ENCODE data around the gene GSTM4. TPM values are rescaled to one million over a fixed set of nuclear protein-coding genes. Genes with fewer than 3 reads are reported as not detected.

GSTM4 gene
- total RNA-seq, 1 donor from 2014 or later, result 12.7 TPM

DNA sequence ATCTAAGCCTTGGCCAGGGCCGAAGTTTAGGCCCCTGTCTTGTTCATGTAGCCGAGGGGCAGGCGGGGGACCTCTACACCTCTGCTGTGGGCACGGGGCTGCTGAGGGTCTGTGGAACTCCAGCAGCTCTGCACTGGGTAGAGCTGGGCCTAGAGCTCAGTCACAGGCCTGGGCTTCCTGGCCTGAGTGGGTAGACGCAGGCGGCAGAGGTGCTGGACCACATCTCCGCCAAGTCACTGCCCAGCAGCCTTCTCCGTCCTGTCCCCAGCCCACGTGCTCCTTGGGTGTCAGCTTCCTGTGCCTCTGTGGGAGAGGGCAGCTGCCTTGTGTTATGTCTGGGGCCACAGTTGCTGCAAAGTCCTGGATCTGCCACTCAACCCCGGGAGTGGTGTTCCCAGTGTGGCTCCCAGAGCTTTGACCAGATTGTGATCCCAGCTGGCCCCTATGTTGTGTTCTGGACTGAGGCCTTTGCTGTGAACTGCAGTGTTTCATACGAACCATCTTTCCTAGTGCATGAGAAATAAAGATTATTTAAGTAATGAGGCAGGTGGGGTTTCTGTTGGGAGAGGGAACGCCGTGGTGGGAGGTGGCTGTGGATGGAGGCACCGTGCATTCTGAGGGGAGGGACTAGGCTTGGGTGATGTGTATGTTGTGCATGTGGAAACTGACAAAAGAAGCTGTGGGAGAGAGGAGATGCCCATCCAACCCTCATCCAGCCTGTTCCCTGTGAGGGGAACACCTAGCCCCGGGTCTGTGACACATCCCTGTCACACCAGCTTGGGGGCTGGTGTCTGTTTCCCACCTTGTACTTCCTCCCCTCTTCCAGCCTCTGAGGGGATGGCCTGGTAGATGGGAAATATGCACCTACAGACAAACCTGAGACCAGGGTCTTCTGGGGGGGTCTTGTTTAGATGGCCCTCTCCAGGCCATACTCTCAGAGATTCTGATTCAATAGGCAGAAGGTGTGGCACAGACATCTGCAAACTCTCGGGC lies 24.1 kb upstream of the GSTM4 start:
- TF ChIP-seq, protein P1, sequence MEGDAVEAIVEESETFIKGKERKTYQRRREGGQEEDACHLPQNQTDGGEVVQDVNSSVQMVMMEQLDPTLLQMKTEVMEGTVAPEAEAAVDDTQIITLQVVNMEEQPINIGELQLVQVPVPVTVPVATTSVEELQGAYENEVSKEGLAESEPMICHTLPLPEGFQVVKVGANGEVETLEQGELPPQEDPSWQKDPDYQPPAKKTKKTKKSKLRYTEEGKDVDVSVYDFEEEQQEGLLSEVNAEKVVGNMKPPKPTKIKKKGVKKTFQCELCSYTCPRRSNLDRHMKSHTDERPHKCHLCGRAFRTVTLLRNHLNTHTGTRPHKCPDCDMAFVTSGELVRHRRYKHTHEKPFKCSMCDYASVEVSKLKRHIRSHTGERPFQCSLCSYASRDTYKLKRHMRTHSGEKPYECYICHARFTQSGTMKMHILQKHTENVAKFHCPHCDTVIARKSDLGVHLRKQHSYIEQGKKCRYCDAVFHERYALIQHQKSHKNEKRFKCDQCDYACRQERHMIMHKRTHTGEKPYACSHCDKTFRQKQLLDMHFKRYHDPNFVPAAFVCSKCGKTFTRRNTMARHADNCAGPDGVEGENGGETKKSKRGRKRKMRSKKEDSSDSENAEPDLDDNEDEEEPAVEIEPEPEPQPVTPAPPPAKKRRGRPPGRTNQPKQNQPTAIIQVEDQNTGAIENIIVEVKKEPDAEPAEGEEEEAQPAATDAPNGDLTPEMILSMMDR (IDR thresholded peaks at IDR 0.05; ENCODE audit: insufficient read depth, low read length, poor library complexity, severe bottlenecking), result no peak
- no peak for DNase-seq (ENCODE audit: low read depth)
- Histone ChIP-seq H3K4me3 (ENCODE audit: low read depth, low read length) (no peak overlapping the region), H3K36me3 (ENCODE audit: control insufficient read depth, insufficient read depth, low read length) (peaks cover 15% of the 10 kb centered on the region), H3K27me3 (ENCODE audit: control insufficient read depth, insufficient read depth, low read length) (no peaks in the 10 kb centered on the region)

DNA sequence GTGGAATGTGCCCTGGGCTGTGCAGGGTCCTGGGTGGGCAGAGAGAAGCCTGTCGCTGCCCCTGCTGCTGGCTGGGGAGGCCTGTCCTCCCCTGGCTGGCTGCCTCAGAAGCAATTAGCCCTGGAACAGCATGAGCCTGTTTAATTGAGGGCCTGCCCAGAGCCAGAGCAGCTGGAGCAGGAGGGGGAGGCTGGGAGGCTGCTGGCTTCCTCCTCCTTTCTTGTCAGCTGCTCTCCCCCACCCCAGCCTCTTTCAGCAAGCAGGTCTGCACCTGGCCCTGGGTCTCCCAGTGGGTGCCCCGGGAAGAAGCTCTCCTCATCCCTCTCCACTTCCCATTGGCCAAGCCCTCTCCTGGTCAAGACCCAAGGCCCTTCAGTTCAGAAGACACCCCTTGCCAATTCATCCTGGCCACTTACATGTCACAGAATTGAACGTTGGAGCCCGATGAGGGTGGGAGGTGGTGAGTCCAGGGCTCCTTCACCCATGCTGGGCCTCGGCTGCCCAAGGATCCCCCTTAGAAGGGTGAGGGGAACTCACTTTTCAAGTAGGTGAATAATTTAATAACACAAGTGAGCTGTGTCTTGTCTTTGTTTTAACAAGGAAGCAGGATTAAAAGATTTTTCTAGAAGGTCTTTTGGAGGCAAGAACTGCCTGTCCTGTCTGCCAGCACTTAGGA lies 23.1 kb upstream of the GSTM4 start:
- DNase-seq (ENCODE audit: low read depth), result no peak
- Histone ChIP-seq H3K27me3 (ENCODE audit: control insufficient read depth, insufficient read depth, low read length) (no peaks in the 10 kb centered on the region), H3K4me3 (ENCODE audit: low read depth, low read length) (no peak overlapping the region), H3K36me3 (ENCODE audit: control insufficient read depth, insufficient read depth, low read length) (peaks cover 11% of the 10 kb centered on the region)
- TF ChIP-seq, protein P1 (IDR thresholded peaks at IDR 0.05; ENCODE audit: insufficient read depth, low read length, poor library complexity, severe bottlenecking), result no peak

DNA sequence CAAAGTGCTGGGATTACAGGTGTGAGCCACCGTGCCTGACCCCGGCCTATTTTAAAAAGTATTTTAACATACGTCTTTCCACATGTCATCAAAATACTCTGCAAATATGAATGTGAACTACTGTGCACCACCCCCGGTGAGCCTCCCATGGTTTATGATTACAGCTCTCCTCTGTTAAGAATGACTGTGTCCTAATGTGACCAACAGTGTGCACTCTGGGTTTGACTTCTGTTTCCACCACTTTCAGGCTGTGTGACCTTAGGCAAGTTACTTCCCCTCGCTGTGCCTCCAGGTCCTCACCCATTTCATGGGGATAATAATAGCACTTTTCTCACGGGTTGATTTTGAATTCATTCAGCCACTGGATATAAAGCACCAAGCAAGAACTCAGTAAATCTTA lies 21.6 kb upstream of the GSTM4 start:
- TF ChIP-seq, protein P1 (IDR thresholded peaks at IDR 0.05; ENCODE audit: insufficient read depth, low read length, poor library complexity, severe bottlenecking), result no peak
- DNase-seq (ENCODE audit: low read depth), result no peak
- Histone ChIP-seq H3K4me3 (ENCODE audit: low read depth, low read length) (no peak overlapping the region), H3K27me3 (ENCODE audit: control insufficient read depth, insufficient read depth, low read length) (no peaks in the 10 kb centered on the region), H3K36me3 (ENCODE audit: control insufficient read depth, insufficient read depth, low read length) (peaks cover 6% of the 10 kb centered on the region)

DNA sequence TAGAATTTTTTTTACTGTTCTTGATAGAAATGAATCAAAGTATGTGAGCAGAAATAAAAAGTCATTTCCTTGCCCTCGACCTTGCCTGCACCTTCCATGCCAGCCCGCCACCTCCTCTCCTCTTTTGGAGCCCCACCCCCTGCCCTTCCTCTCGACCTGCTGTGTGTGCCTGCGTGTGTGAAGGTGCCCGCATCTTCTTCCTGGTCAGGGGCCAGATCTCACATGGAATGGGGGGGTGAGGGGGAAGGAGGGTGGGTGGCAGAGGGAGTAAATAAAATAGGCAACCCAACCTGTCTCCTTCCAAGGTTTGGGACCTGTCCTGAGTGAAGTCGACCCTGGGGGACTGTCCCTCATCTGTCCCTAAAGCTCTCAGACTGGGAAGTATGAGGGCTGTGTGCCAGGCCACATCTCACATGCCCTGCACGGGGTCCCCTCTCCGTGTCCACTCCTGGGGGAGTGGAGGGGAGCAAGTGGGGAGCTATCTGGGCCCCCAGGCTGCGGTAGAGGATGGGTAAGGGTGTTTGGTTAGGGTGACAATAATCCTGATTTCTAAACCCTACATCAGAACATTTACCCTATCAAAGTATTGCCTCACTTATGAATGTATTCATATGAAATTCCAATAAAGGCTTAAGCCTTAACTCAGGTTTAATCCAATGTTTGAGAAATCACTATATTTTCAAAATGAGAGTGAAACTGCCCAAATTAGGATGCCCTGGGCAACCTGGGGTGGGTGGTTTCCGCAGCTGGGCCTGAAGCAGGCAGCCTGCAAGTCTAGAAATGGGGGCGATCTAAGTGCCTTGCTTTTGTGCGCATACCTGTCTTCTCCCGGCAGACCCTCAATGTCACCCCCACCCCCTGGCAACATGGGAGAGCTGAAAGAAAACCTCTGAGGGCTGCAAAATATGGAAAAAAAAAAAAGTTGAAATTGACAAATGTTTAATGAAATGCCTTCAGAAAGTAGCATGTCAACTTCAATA lies 20.8 kb upstream of the GSTM4 start:
- DNase-seq (ENCODE audit: low read depth), result no peak
- Histone ChIP-seq H3K36me3 (ENCODE audit: control insufficient read depth, insufficient read depth, low read length) (peaks cover 2% of the 10 kb centered on the region), H3K4me3 (ENCODE audit: low read depth, low read length) (no peak overlapping the region), H3K27me3 (ENCODE audit: control insufficient read depth, insufficient read depth, low read length) (no peaks in the 10 kb centered on the region)
- TF ChIP-seq, protein P1 (IDR thresholded peaks at IDR 0.05; ENCODE audit: insufficient read depth, low read length, poor library complexity, severe bottlenecking), result no peak

DNA sequence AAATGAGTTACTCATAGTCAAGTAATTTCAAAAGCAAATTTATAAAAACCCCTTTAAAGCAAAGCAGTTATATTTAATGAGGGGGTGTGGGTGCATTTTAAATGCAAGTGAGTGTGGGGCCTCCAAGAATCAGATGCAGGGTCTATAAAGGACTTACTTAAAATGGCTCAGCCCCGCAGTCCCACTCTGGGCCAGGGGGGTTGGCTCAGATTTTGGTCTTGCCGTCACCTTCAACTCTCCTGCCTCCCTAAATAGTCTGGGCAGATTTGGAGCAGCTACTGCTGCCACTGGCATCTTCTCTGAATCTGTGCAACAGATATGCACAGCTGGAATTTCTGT lies 20.1 kb upstream of the GSTM4 start:
- Histone ChIP-seq H3K4me3 (ENCODE audit: low read depth, low read length) (no peak overlapping the region), H3K36me3 (ENCODE audit: control insufficient read depth, insufficient read depth, low read length) (no peaks in the 10 kb centered on the region), H3K27me3 (ENCODE audit: control insufficient read depth, insufficient read depth, low read length) (no peaks in the 10 kb centered on the region)
- TF ChIP-seq, protein P1 (IDR thresholded peaks at IDR 0.05; ENCODE audit: insufficient read depth, low read length, poor library complexity, severe bottlenecking), result no peak
- no peak for DNase-seq (ENCODE audit: low read depth)
